NCI-H187 (cell line): ENCODE measurements around the gene ATG7.
"Not testable (repeated sequence)": the region's sequence is repeated elsewhere in the genome, so short reads cannot be mapped to it uniquely, and the experiment has no call there.

Experiments used
- DNase-seq, 2 experiments: peaks; one replicate each; lab custom pipeline; 2025; lab: John Stamatoyannopoulos, UW

The ATG7 gene

GRCh38 chr3:11465744-11466616 lies 193.8 kb downstream of the ATG7 start:
- DNase-seq = no peak

- no peak for DNase-seq
Measured at GRCh38 chr3:11467875-11468274, 195.7 kb downstream of the ATG7 start.

- no peak for DNase-seq
Measured at GRCh38 chr3:11470031-11470853, 198.0 kb downstream of the ATG7 start.

GRCh38 chr3:11475324-11475723 lies 203.1 kb downstream of the ATG7 start:
- DNase-seq = no peak

GRCh38 chr3:11476735-11477144 lies 204.5 kb downstream of the ATG7 start:
- no peak for DNase-seq

- DNase-seq = no peak
Measured at GRCh38 chr3:11477407-11477911, 205.3 kb downstream of the ATG7 start.

- no peak for DNase-seq
Measured at GRCh38 chr3:11478167-11478566, 206.0 kb downstream of the ATG7 start.

- no peak for DNase-seq
Measured at GRCh38 chr3:11479221-11479620, 207.0 kb downstream of the ATG7 start.

GRCh38 chr3:11480663-11481298 lies 208.6 kb downstream of the ATG7 start:
- no peak for DNase-seq

- DNase-seq = no peak
Measured at GRCh38 chr3:11481556-11481955, 209.4 kb downstream of the ATG7 start.

GRCh38 chr3:11482021-11482420 lies 209.8 kb downstream of the ATG7 start:
- DNase-seq = no peak

GRCh38 chr3:11488356-11488755 lies 216.2 kb downstream of the ATG7 start:
- not testable (repeated sequence) for DNase-seq

- no peak for DNase-seq
Measured at GRCh38 chr3:11494131-11494916, 222.1 kb downstream of the ATG7 start.

GRCh38 chr3:11495948-11496557 lies 223.9 kb downstream of the ATG7 start:
- DNase-seq = no peak

- DNase-seq = no peak
Measured at GRCh38 chr3:11498177-11498576, 226.0 kb downstream of the ATG7 start.

- DNase-seq = no peak
Measured at GRCh38 chr3:11498646-11499045, 226.4 kb downstream of the ATG7 start.

GRCh38 chr3:11499144-11499543 lies 226.9 kb downstream of the ATG7 start:
- DNase-seq = no peak

- DNase-seq = not testable (repeated sequence)
Measured at GRCh38 chr3:11502413-11502812, 230.2 kb downstream of the ATG7 start.

GRCh38 chr3:11507719-11508118 lies 235.5 kb downstream of the ATG7 start:
- no peak for DNase-seq

GRCh38 chr3:11508346-11509172 lies 236.4 kb downstream of the ATG7 start:
- no peak for DNase-seq
